ENCODE measurements around the gene TLR6. TPM values are rescaled to one million over a fixed set of nuclear protein-coding genes. Genes with fewer than 3 reads are reported as not detected.

The TLR6 gene
- total and polyA plus RNA-seq, 2 of the 8 experiments (the other 6 are each of a cell fraction or from before 2014, with no cell fraction given): 0.02 to 0.09 TPM

- TF ChIP-seq TBP (IDR thresholded peaks at IDR 0.05; ENCODE audit: low read depth, low read length): no peak
- TF ChIP-seq CEBPB (IDR thresholded peaks at IDR 0.05; ENCODE audit: low read depth, low read length): no peak
Observed at GRCh38 chr4:38782452-38783108, 74.0 kb downstream of the TLR6 start, which contains the start of gene TLR10 (continued).
